H4 (cell line): Measurements from ENCODE around the gene NUP54. TPM values are rescaled to one million over a fixed set of nuclear protein-coding genes. Genes with fewer than 3 reads are reported as not detected.
A peak's percentile ranks its signal among the peaks of the same experiment; 100 is the strongest.

Experiments used
- DNase-seq: peaks from one replicate; pipeline ENCODE4 v3.0.0-alpha.2; 2015; ENCODE audit warnings: low spot score
- total RNA-seq: library from RNA; depleted of rRNA; stranded (reverse); fragments of >200 nt; shearing (Covaris generic); gene quantifications from 2 replicates; pipeline ENCODE4 v1.2.3, GENCODE V29; 2014; rRNA removed

The NUP54 gene, protein sequence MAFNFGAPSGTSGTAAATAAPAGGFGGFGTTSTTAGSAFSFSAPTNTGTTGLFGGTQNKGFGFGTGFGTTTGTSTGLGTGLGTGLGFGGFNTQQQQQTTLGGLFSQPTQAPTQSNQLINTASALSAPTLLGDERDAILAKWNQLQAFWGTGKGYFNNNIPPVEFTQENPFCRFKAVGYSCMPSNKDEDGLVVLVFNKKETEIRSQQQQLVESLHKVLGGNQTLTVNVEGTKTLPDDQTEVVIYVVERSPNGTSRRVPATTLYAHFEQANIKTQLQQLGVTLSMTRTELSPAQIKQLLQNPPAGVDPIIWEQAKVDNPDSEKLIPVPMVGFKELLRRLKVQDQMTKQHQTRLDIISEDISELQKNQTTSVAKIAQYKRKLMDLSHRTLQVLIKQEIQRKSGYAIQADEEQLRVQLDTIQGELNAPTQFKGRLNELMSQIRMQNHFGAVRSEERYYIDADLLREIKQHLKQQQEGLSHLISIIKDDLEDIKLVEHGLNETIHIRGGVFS
- total RNA-seq = 56.3 and 68.6 TPM in 2 replicates

DNA sequence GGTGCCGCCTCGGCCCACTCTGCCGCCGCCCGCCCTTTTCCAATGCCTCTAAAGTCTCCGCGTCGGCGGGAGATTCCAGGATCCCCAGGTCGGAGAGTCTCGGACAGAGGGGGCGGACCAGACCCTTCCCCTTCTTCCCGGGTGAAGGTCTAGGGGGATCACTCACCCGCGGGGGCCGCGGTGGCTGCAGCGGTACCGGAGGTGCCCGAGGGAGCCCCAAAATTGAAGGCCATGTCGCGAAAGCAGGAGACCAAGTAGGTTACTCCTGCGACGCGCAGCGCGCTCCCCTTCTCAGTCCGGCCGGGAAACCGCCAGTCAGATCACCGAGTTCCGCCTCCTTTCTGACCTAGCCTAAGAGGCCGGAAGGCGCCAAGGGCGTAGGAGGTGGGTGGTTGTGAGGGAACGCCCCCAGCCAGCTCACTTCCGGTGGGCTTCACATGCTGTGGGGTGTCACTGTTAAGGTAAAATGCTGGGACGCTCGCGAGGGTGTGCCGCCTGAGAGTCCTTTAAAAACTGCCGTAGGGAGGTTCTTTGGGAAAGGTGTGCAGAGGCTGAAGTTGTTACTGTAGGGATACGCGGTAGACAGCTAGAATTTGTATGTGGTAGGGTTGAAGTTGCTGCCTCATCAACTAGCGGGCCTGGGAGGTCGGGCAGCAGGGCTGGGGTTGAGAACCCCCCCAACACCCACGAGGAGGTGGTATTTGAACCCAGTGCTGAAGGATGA, at the start of gene NUP54:
Gene NUP54 (minus strand): TSS at position 256 of the 724 bp plus-strand sequence. CDS start 23 bp downstream, at position 233.
- peak; percentile 93 for DNase-seq

DNA sequence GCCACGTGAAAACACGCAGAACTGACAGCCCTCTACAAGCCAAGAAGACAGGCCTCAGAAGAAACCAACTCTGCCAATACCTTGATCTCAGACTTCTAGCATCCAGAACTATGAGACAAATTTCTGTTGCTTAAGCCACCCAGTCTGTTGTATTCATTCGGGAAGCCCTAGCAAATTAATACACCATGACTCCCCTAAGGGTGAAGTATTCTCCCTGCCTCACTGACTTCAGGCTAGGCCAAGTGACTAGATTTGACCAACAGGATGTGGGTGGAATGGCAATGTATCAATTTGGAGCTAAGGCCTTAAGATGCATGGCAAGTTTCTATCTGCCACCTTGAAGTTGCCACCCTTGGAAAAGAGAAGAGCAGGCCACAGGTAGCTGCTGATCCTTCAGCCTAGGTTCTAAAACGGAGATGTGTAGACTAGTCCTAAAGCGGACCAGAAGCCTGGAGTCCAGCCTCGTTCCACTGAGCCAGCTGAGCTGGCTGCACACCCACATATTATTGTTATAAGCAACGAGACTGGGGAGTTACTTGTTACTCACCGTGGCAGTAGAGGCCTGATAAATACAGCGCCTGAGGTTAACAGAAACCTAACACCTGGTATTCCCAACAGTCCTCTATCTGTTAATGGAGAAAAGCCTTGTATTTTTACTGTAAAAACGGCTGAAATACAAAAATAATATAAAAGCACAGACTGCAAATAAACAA, 49.0 kb upstream of the NUP54 start:
- DNase-seq = no peak

DNA sequence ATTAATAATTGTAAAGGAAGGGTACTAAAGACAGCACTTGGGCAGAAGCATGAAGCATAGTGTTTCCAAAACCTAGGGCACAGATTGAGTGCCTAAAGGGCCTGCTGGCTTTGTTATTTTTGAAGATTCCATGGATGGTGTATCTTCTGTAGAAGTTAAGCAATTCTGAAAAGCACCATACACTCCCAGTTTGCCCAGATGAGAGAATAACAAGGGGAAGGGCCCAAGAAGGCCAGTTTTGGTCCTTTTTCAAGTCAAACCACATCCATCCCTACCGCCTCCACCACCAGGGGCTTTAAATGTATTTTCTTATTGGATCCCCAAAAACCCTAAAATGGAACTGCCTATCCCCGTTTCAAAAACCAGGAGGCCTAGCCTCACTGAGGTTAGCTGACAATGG, 48.2 kb upstream of the NUP54 start:
- DNase-seq = no peak

DNA sequence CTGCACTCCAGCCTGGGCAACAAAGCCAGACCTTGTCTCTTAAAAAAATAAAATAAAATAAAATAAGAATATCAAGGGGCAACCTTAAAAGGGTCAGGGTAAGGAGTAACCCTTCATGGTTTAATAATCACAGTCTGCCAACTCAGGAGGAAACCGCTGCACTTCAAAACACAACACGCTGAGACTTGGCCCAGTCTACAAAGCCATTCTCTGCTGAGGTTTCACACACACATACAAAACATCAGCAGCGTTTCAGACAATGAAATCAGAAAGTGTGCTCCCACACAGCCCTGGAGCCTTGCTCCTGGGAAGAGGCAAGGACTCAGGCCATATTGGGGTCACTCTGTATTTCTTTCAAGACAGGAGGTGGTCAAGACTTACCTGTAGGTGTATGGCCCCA, 47.1 kb upstream of the NUP54 start:
- DNase-seq = no peak

DNA sequence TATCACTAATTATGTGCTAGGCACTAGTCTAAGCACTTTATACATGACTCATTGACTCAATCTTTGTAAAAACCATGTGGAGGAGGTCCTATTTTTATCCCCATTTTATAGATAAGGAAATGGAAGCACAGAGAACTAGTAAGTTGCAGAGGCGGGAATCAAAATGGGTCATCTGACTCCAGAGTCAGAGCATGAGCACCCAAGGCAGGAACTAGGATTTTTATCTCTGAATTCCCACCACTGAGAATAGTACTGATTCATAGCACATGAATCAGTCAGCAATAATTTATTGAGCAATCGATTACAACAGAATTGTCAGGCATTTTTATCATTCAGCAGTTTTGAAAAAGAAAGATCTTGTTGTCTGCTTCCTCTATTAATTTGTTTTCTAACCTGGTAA, 46.1 kb upstream of the NUP54 start:
- no peak for DNase-seq

DNA sequence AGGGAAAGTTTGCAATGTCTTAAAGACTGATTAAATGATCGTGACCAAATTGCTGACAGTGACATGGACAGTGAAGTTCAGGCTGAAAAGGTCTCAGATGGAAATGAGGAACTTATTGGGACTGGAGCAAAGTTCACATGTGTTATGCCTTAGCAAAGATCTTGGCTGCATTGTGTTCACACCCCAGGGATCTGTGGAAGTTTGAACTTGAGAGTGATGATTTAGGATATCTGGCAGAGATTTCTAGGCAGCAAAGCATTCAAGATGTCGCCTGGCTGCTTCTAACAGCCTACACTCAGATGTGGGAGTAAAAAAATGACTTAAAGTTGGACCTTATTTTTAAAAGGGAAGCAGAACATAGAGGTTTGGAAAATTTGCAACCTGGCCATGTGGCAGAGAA, 44.0 kb upstream of the NUP54 start:
- no peak for DNase-seq

DNA sequence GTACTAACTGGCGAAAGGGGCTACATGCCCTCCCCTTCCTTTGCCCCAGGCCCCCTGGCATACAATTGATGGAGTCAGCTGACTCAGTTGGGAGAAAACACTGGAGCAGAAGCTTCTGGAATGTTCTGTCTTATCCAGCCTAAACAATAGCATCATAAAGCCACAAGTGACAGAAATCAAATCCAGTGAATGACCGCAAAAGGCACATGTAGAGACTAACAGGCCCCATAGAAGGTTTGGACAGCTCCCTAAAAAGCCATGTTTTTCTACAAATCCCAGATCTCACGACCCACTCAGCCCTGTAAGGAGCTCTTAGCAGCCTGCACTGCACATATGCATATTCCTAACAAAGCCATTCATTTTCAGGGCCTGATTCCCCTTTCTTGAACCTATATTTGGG, 40.4 kb upstream of the NUP54 start:
- DNase-seq = no peak

DNA sequence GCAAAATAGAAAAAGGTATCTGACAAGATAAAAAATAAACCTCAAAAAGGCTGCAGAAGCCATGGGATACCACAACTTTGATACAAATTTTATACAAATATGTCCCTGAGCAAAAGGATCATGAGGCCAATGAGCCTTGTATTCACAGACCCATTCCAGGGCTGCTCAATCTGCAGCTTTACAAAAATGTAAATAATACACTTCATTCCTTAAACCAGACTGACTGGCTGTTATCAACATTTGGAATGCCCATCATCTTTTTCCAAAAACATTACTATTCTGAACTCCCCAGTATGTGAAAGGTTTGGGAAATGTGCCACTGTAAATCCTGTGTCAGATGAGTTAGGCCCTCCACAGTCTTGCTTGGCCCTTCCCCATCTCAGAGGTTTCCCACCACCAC, 40.0 kb upstream of the NUP54 start:
- no peak for DNase-seq

DNA sequence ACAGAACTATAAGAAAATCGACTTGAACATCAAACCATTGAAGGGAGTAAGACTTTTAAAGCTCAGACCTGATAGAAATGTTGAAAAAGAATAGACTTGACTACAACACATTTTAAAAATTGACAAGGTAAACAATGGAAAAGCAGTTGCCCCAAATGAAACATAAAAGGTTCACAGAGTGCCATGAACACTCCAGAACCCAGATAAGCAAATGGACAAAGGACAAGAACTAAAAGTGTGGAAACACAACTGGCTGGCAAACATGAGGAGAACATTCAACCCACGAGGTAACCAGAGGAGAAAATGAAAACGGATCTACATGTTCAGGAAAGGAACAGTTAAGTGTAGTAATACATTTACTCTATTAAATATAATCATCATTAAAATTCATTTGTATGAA, 39.0 kb upstream of the NUP54 start:
- DNase-seq = no peak

DNA sequence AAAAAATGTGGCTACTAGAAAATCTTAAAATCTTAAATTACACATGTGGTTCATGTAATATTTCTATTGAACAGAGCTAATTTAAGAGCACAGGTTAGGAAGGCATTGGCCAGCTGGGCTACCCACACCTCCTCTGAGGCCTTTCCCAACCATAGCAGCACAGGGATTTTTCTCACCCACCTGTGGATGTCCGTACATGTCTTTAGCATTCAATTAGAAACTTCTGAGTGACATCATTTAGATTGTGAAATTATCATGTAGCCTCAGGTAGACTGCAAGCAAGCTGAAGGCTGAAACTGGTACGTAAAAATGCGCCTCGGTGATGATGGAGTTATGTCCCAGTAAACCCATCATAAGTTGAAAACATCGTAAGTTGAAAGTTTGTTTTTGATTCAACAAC, 34.3 kb upstream of the NUP54 start:
- no peak for DNase-seq

DNA sequence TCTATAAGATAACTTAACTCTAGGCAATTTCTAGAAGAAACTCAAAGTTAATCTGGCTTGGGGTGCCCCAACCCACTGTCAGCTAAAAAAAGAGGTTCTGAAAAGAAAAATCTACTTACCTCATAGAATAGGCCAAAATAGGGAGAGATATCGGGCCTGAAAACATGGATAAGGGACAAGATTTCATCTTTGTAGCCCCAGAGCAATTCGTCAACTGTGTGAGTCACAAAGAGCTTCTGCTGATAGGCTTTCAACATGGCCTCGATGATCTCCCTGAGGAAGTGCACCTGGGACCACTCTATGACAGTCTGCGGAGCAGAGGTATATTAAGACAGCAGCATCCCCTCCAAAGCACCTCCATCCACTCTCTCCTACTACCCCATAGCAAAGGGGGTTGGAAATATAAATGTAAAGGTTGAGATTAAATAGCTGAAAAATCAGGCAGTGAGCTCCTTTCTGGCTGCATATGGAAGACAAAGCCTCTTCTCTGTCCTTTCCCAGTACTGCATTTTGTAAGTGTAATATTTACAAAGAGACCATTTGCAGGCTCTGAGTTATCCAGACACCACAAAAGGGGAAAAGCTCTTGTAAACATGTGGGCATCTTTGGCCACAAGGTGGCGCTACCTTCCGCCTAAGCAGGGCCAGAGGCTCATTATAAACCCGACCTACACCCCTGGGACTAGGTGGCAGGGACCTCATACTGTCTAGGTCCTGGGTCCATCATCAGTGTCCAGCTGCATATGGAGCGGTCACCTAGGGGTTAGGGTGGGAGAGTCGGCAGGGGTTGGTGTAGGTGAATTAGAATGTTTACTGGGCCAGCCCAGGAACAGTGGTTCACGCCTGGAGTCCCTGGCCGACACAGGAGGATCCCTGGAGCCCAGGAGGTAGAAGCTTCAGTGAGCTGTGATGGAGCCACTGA, 31.5 kb upstream of the NUP54 start:
- DNase-seq = peak; percentile 69

DNA sequence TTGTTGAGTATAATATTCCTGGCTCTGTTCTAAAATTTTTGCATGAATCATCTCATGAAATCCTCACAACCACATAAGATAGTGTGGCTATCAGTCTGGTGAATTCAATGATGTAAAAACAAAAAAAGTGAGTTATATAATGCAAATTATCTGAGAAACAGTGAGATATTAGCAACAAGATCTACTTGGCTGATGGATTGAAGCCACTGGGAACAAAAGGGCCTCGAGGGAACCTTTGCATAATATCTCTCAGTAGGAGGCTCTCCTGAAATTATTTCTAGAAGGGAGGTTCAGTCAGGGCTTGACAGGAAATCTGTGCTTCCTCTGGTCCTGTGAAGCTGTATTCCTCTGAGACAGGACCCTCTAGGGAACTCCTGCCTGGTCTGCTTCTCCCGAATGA, 30.1 kb upstream of the NUP54 start:
- DNase-seq = no peak

DNA sequence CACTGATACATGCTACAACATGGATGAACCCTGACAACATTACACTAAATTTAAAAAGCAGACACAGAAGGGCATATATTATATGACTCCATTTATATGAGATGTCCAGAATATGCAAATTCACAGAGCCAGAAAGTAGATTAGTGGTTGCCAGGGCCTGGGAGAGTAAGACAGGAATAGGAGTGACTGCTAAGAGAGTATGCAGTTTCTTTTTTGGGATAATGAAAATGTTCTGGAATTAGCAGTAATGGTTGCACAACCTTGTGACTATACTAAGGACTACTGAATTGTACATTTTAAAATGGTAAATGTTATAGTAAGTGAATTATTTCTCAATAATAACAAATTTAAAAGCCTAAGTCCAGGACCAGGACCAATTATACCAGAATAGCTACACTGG, 29.5 kb upstream of the NUP54 start:
- no peak for DNase-seq

DNA sequence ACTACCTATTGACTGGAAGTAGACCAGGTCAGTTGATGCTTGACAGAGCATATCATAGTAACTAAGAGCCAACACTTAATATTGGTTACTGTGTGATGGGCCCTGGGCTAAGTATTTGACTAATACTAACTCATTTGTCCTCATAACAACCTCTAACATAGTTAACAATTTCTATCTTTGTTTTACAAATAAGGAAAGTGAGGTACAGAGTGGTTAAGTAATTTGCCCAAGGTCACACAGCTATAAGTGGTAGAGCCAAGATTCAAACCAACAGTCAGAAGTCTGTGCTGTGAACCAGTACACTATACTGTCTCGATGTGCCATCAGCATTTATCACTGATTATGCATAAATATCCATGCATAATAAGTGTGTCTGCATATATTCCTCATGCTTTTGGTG, 27.1 kb upstream of the NUP54 start:
- no peak for DNase-seq

DNA sequence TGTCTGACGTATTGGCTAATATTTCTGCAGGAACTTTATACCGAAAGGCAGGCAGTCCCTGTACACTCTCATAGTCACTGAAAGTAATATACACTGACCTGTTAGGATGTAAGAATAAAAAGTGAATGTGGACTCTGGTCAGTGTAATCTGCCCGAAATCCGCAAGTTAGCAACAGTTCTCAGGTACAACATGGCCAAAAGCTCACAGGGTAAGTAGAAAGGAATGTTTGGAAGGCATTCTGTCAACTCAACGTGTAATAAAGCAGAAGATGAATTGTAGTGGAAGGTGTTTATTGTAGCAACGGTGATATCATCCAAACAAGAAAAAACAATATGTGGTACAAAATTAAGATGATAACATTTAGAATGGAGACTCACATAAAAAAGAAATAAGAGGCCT, 26.0 kb upstream of the NUP54 start:
- DNase-seq = no peak

DNA sequence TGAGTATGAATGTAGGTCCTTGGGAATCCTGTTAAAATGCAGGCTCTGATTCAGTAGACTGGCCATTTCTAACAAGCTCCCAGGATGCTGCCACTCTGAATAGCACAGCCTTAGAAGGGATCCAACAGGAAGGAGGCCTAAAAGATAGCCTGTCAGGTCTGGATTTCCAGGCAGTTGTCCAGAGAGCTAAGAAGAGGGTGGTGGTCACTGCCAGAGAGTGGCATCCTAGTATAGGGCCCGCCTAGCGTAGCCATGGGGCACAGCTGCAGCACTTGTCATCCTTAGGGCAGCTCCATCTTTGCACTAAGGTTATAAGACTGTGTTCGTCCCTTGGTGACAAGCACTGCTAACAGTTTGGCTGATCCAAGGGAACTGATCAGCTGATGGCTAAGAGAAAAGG, 20.5 kb upstream of the NUP54 start:
- DNase-seq = no peak

DNA sequence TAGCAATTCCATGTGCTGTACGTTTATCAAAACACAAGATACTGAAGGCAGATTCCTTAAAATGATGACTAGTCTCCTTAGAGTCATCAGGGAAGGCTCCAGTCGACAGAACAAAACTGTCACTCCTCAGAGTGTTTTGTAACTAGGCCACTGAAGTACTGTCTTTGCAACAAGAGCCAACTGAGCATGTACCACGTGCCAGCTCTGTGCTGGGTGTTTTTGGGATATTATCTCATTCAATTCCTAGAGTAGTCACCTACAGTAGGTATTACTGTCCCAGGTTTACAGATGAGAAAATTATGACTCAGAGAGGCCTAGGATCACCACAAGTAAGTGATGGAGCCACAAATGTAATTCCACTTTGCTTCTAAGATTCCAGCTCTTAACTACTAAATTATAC, 18.3 kb upstream of the NUP54 start:
- no peak for DNase-seq

DNA sequence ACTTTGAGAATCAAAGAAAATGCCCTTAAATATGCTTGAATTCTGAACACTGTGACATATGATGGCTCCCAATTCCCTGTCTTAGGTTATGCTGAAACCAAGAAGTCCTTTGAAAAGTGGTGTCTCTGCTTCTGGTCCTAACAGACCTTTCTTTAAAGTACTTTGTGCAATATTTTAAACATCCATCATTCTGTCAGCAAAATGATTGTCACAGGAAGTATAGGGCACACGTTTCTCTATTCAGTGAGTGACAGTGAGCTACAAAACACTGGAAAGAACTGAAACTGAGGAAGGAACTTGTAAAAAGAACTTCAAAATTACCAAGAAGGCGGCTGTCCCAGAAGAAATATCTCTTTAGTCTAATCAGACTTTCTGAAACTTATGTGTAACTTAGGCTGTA, 12.2 kb upstream of the NUP54 start:
- no peak for DNase-seq

DNA sequence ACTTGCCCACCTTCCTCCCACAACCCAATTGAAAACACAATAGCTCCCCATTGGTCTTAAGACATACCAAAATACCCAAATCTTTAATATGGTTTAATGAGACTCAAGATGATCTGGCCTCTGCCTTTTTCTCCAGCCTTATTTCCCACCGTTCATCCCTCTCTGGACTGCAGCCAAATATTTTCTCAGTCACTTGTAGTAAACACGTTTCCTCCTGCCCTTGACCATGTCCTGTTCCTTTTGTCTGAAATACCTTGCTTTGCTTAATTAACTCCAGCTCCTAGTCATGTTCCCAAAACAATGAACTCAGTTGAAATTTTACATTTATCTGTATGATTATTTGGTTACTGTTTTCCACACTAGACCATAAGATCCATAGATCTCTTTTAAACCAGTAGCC, 8.4 kb upstream of the NUP54 start:
- DNase-seq = no peak

DNA sequence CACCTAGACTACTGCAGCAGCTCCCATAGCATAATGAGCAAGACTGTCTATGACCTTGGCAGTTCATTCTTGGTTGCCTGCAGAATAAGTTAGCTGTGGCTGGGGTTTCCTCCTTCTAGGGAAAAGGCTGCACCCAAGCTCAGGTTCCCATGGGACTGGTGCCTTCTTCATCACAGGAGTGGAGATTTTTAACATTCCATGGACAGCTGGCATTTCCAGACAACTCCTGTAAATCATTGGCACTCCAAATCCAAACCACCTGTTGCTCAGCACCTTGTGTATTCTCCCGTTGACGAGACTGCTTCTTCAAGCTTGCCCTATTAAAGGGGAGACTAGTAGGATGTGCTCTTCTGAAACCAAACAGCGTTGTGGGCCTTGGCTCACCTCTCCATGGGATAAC, 7.8 kb upstream of the NUP54 start:
- DNase-seq = no peak

DNA sequence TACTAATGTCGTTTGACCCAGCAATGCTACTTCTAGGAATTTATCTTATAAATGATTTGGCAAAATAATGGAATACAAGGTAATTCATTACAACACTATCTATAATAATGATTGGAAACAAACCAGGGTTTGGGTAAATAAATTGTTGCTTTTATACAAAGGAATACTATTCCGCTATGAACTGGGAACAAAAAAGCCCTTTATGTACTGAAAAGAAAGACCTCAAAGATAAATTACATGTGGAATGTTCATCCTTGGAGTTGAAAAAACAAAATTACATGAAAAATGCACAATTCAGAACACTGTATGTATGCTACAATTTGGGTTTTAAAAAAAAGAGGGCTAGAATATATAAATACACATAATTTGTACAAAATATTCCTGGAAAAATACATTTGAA, 5.2 kb upstream of the NUP54 start:
- no peak for DNase-seq
